ENCODE results near the gene MCC.
A peak's percentile ranks its signal among the peaks of the same experiment; 100 is the strongest.

Gene MCC

DNA sequence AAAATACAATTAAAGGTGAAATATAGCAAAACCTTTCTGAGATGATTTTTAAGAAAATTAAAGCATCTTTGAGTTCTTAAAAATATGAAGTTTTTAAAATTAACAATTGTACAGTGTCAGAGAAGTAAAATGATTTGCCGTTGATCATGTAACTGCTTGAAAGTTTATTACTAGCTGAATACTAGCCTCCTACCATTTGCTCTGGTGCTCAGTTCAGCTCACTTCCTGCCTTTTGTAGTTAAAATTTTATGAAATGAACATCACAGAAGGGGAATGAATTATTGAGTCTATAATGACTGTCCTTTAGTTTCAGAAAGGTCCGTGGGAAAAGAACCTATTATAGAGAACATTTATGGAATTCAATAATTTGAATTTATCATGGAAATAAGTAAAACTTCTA, 34.9 kb upstream of the MCC start:
- DNase-seq (ENCODE audit: extremely low read depth, insufficient read length) = no peak
- Histone ChIP-seq H3K27me3 (replicated peaks; ENCODE audit: control insufficient read depth, insufficient read depth, low read length) (no peaks in the 10 kb centered on the region), H3K4me3 (replicated peaks; ENCODE audit: low read depth, low read length) (no peak overlapping the region), H3K36me3 (ENCODE audit: control insufficient read depth, insufficient read depth, low read length) (no peaks in the 10 kb centered on the region)
- TF ChIP-seq, protein P1, sequence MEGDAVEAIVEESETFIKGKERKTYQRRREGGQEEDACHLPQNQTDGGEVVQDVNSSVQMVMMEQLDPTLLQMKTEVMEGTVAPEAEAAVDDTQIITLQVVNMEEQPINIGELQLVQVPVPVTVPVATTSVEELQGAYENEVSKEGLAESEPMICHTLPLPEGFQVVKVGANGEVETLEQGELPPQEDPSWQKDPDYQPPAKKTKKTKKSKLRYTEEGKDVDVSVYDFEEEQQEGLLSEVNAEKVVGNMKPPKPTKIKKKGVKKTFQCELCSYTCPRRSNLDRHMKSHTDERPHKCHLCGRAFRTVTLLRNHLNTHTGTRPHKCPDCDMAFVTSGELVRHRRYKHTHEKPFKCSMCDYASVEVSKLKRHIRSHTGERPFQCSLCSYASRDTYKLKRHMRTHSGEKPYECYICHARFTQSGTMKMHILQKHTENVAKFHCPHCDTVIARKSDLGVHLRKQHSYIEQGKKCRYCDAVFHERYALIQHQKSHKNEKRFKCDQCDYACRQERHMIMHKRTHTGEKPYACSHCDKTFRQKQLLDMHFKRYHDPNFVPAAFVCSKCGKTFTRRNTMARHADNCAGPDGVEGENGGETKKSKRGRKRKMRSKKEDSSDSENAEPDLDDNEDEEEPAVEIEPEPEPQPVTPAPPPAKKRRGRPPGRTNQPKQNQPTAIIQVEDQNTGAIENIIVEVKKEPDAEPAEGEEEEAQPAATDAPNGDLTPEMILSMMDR (IDR thresholded peaks at IDR 0.05; ENCODE audit: insufficient read depth, low read length, poor library complexity, severe bottlenecking) = no peak

DNA sequence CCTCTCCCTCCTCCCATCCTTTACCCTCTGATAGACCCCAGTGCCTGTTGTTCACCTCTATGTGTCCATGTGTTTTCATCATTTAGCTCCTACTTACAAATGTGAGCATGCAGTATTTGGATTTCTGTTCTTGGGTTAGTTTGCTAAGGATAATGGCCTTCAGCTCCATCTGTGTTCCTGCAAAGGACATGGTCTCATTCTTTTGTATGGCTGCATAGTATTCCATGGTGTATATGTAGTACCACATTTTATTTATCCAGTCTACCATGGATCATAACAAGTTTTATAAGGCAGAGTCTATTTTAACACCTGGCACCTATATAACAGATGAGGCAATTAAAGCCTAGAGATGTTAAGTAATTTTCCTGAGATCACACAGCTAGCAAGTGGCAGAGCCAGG, 32.6 kb upstream of the MCC start:
- H3K27me3 ChIP-seq (replicated peaks; ENCODE audit: control insufficient read depth, insufficient read depth, low read length) = no peaks in the 10 kb centered on the region
- peaks cover 2% of the 10 kb centered on the region; the same call in 1 of the 2 replicates for H3K36me3 ChIP-seq (ENCODE audit: control insufficient read depth, insufficient read depth, low read length)
- no peak for DNase-seq (ENCODE audit: extremely low read depth, insufficient read length)
- TF ChIP-seq, protein P1 (IDR thresholded peaks at IDR 0.05; ENCODE audit: insufficient read depth, low read length, poor library complexity, severe bottlenecking) = no peak
- H3K4me3 ChIP-seq (replicated peaks; ENCODE audit: low read depth, low read length) = no peak overlapping the region

DNA sequence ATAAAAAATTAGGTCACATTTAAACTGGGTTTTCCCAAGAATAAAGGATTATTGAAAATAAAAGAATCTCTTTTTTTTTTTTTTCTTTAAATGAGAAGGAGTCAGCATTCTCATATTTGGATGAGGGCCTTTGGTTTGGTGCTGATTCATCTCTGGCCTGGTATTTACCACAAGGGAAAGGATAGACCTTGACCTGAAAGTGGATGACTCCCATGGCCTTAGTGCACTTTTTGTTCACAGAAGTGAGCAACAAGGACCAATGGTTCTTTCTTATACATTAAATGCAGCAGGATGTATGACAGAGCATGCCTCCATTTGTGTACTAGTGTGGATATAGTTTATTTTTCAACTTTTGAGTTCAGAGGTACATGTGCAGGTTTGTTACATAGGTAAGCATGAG, 32.2 kb upstream of the MCC start:
- DNase-seq (ENCODE audit: extremely low read depth, insufficient read length) = peak; percentile 37
- Histone ChIP-seq H3K27me3 (replicated peaks; ENCODE audit: control insufficient read depth, insufficient read depth, low read length) (no peaks in the 10 kb centered on the region), H3K4me3 (replicated peaks; ENCODE audit: low read depth, low read length) (no peak overlapping the region), H3K36me3 (ENCODE audit: control insufficient read depth, insufficient read depth, low read length) (peaks cover 3% of the 10 kb centered on the region)
- TF ChIP-seq, protein P1 (IDR thresholded peaks at IDR 0.05; ENCODE audit: insufficient read depth, low read length, poor library complexity, severe bottlenecking) = no peak

DNA sequence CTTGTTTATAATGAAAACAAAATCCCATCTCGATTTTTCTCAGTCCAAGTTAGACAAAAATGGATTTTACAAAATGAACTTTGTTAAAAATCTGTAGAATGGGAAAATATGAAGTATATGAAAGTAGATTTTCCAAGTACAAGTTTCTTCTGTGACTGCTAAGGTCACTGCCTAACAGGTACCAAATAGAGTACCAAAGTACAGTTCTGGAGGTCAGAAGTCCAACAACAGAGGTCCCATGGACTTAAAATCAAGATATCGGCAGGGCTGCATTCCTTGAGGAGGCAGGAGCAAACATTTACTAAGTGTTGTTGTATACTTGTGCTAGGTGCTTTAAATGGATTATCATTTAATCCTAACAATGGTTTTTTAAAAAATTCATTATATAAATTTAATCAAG, 31.2 kb upstream of the MCC start:
- peaks cover 3% of the 10 kb centered on the region for H3K36me3 ChIP-seq (ENCODE audit: control insufficient read depth, insufficient read depth, low read length)
- H3K27me3 ChIP-seq (replicated peaks; ENCODE audit: control insufficient read depth, insufficient read depth, low read length) = no peaks in the 10 kb centered on the region
- H3K4me3 ChIP-seq (replicated peaks; ENCODE audit: low read depth, low read length) = no peak overlapping the region
- no peak for DNase-seq (ENCODE audit: extremely low read depth, insufficient read length)
- TF ChIP-seq, protein P1 (IDR thresholded peaks at IDR 0.05; ENCODE audit: insufficient read depth, low read length, poor library complexity, severe bottlenecking) = no peak

DNA sequence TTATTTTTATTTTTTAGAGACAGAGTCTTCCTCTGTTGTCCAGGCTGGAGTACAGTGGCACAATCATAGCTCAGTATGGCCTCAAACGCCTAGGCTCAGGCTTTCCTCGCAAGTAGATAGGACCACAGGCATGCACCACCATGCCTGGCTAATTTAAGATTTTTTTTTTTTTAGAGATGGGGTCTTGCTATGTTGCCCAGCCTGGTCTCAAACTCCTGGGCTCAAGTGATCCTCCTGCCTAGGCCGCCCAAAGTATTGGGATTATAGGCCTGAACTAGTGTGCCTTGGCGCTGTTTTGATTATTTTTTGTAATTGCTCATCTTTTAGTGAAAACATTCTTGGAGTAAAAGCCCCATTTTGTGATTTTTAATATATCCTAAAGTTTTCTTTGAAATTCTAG, 30.6 kb upstream of the MCC start:
- H3K4me3 ChIP-seq (replicated peaks; ENCODE audit: low read depth, low read length) = no peak overlapping the region
- H3K27me3 ChIP-seq (replicated peaks; ENCODE audit: control insufficient read depth, insufficient read depth, low read length) = no peaks in the 10 kb centered on the region
- no peak for DNase-seq (ENCODE audit: extremely low read depth, insufficient read length)
- TF ChIP-seq, protein P1 (IDR thresholded peaks at IDR 0.05; ENCODE audit: insufficient read depth, low read length, poor library complexity, severe bottlenecking) = no peak
- peaks cover 3% of the 10 kb centered on the region for H3K36me3 ChIP-seq (ENCODE audit: control insufficient read depth, insufficient read depth, low read length)

DNA sequence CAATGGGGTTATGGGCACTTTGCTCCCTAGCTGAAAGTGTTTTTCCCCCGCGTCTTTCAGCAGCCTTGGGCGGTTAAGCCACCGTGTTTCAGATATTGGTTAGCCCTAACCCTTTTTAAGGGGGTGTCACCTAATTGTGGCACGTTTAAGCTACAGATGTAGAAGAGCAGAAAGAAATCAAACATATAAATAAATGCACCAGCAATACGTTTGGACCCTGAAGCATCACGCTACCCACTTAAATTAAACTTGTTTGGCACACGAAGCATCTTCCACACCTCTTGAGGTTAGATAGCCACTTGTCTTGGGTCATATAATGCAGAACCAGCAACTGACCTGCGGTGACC, 26.0 kb upstream of the MCC start:
- no peak for DNase-seq (ENCODE audit: extremely low read depth, insufficient read length)
- peak overlapping the region; percentile 95 for H3K4me3 ChIP-seq (replicated peaks; ENCODE audit: low read depth, low read length)
- TF ChIP-seq, protein P1 (IDR thresholded peaks at IDR 0.05; ENCODE audit: insufficient read depth, low read length, poor library complexity, severe bottlenecking) = no peak
- peaks cover 3% of the 10 kb centered on the region for H3K36me3 ChIP-seq (ENCODE audit: control insufficient read depth, insufficient read depth, low read length)
- no peaks in the 10 kb centered on the region; the same call in 1 of the 2 replicates for H3K27me3 ChIP-seq (replicated peaks; ENCODE audit: control insufficient read depth, insufficient read depth, low read length)

Measured in GM06990 (cell line).